Measurements from ENCODE around the gene TMEM204.

GRCh38 chr16:1550696-1551095, 17.2 kb downstream of the TMEM204 start:
- TF ChIP-seq CTCF (IDR thresholded peaks at IDR 0.05) (no peak), POLR2A (IDR thresholded peaks at IDR 0.05) (no peak)
